Erythroblast (primary cell): ENCODE measurements around the gene CAMKMT.

Experiments used
- GATA1 ChIP-seq: IDR thresholded peaks from 2 replicates; pipeline ENCODE4 v1.6.1; 2011; ENCODE audit warnings: low read depth, mild to moderate bottlenecking, control low read depth, low read length, moderate library complexity
- POLR2A ChIP-seq: IDR thresholded peaks from 2 replicates; pipeline ENCODE4 v1.6.1; 2011; ENCODE audit warnings: mild to moderate bottlenecking, low read length

- TF ChIP-seq POLR2A (no peak), GATA1 (no peak)
These were observed 184.8 kb downstream of the CAMKMT start for GRCh38 chr2:44546459-44547127.
